RWPE1 (cell line): ENCODE results near the gene SUPT4H1.

Experiments
- CTCF ChIA-PET: fragments of 350-600 bp; sonication (Branson Sonifier 250); formaldehyde crosslinking; extraction: SDS; loops from one replicate; lab custom pipeline; 2021; lab: Yijun Ruan, JAX
- POLR2A ChIA-PET: fragments of 400-600 bp; formaldehyde crosslinking; extraction: SDS; loops from one replicate; lab custom pipeline; 2020; ENCODE audit warnings: antibody characterized with exemption; ENCODE audit not compliant: low non-redundant PET; lab: Yijun Ruan, JAX
- DNase-seq: peaks from one replicate; pipeline ENCODE4 v3.0.0; 2012; ENCODE audit warnings: low spot score
- H3K27ac ChIP-seq: fragments of 450-650 bp; 2 replicates; pipeline ENCODE4 v1.5.1; 2017
- TF ChIP-seq, protein P1 (sequence below): fragments of 450-650 bp; conservative IDR thresholded peaks from 2 replicates; pipeline ENCODE4 v1.5.1; 2017; ENCODE audit warnings: low read depth, mild to moderate bottlenecking

The SUPT4H1 gene

DNA sequence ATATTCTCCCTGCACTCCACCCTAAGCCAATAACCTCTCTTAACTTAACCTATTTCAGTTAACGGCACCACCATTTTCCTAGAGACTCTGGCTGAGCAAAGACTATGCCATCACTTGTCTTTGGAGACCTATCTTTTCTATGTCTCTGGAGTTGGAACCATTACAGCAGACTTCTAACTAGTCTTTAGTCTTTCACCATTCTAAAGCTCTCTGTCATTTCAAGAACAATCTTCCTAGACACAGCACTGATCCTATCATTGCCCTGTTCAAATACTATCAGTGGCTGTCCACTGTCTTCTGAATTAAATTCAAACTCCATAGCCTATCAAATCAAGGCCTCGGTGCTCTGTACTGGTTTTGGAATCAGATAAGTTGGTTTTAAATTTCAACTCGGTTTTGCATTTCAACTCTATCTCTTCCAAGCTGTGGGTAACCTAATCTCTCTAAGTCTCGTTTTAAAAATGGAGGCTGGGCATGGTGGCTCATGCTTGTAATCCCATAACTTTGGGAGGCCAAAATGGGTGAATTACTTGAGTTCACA, 33.4 kb upstream of the SUPT4H1 start:
- ChIA-PET CTCF (no interaction called here), POLR2A (no interaction called here)
- TF ChIP-seq, protein P1, sequence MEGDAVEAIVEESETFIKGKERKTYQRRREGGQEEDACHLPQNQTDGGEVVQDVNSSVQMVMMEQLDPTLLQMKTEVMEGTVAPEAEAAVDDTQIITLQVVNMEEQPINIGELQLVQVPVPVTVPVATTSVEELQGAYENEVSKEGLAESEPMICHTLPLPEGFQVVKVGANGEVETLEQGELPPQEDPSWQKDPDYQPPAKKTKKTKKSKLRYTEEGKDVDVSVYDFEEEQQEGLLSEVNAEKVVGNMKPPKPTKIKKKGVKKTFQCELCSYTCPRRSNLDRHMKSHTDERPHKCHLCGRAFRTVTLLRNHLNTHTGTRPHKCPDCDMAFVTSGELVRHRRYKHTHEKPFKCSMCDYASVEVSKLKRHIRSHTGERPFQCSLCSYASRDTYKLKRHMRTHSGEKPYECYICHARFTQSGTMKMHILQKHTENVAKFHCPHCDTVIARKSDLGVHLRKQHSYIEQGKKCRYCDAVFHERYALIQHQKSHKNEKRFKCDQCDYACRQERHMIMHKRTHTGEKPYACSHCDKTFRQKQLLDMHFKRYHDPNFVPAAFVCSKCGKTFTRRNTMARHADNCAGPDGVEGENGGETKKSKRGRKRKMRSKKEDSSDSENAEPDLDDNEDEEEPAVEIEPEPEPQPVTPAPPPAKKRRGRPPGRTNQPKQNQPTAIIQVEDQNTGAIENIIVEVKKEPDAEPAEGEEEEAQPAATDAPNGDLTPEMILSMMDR, result no peak
- no peak for DNase-seq
- no peak overlapping the region for H3K27ac ChIP-seq

DNA sequence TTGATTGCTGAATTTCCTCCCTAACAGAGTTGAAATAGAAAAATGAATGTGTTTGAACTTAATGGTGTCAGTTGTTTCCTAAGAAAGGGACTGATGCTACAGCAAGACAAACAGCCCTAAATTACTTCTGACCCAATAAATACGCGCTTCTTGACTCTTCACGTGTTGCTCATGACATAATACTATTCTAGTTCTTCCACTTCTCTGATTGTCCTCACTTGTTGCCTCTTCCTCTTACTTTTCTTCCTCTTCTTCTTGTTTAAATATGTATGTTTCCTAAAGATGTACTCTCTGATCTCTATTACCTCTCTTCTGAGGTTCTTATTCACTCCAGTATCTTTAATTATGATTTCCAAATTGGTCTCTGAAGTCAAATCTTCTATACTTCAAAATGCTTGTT, 32.9 kb upstream of the SUPT4H1 start:
- ChIA-PET POLR2A (no interaction called here), CTCF (no interaction called here)
- no peak for DNase-seq
- TF ChIP-seq, protein P1, result no peak
- no peak overlapping the region for H3K27ac ChIP-seq

DNA sequence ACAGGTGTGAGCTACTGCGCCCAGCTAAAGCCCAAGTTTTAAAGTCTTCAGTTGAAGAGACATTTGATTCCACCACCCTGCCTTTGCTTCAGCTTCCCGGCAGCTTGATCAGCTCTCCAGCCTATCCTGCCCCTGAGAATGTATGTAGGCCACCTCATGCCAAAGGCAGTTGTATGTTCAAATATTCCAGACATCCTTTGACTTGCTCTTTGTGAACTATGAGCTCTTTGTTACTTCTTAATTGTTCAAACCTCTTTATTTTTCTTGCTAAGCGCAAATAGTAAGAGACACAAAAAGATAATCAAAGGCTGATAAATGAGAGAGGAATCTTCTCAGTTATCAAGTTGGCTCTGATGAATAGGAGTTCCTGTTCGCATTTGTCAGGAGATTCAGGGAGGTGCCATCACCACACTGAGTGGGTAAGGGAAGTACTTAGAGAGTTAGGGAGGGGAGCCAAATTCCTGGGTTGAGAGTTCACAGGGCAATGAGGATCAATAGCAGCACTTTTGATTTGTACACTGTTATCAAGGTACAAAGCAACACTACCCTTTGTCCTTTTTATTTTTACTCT, 32.0 kb upstream of the SUPT4H1 start:
- no peak overlapping the region for H3K27ac ChIP-seq
- POLR2A ChIA-PET, result no interaction called here
- no peak for DNase-seq
- TF ChIP-seq, protein P1, result no peak
- CTCF ChIA-PET, result interaction anchor here (0.6 kb wide), 1 partner anchor 12 kb away, joined by 4 read pairs; no protein-coding TSS in a partner anchor

DNA sequence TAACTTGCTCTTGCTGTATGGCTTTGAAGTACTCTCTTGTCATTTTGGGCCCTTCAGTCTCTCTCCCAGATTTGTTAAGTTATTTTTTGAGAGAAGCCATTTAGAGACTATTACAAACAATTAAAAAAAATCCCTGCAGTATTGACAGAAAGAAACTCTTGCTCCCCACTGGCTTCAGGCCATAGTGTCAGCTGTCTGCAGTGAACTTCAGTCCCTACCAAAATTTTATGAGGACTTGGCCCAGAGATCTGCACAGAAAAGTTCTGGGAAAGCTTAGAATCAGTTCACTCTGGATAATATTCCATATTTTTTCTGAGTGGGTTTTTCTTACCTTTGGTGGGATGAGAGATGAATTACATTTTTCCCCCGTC, 30.9 kb upstream of the SUPT4H1 start:
- DNase-seq, result no peak
- TF ChIP-seq, protein P1, result no peak
- CTCF ChIA-PET, result interaction anchor here (0.6 to 0.7 kb wide), 2 partner anchors 9 to 688 kb away, joined by 3 to 5 read pairs; no protein-coding TSS in a partner anchor
- H3K27ac ChIP-seq, result no peak overlapping the region
- POLR2A ChIA-PET, result no interaction called here

DNA sequence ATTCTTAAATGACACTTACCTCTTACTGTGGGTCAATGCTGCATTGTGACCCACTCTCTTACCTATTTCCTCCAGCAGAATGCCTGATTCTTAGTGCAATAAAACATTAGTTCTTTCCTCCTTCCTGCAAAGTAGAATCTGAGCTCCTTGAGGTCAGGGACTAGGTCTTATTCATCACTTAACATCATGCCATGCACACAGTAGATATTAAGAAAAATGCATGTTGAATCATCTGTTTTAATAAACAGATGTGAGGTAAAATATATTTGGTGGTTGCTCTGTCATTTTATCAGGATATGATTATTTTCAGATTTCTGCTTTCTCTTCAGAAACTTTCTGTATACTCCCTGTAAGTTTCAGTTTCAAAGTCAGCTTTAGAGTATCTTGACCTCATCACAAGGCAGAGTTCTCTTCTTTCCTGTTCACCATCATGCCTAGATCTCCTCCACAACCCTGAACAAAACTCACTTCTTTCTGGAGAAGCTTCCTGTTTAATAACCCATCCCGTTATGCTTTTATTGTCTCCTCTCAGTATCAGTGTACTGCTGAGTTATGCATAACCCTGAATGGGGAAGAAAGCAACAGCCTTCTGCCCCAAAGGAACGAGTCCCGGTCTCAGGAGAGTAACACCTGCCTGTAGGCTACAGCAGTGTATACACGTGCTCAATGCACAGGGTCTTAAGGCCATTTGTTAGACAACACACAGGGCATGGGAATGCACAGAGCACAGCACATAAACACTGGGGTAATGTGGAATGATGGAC, 30.3 kb upstream of the SUPT4H1 start:
- no peak for DNase-seq
- CTCF ChIA-PET, result no interaction called here
- TF ChIP-seq, protein P1, result no peak
- POLR2A ChIA-PET, result no interaction called here
- H3K27ac ChIP-seq, result no peak overlapping the region

- H3K27ac ChIP-seq, result no peak overlapping the region
- CTCF ChIA-PET, result no interaction called here
- TF ChIP-seq, protein P1, result no peak
- POLR2A ChIA-PET, result no interaction called here
- DNase-seq, result no peak
These were observed 29.4 kb upstream of the SUPT4H1 start for GRCh38 chr17:58381124-58382035.
